Esophagus squamous epithelium (tissue), 4 donors: Measurements from ENCODE around the gene NUTM2G.
"Not testable (repeated sequence)": the region's sequence is repeated elsewhere in the genome, so short reads cannot be mapped to it uniquely, and the experiment has no call there.

Source experiments
- POLR2A ChIP-seq, 4 donors: fragments of 450-650 bp; IDR thresholded peaks; one replicate each; pipeline ENCODE4 v1.6.1; 2017; ENCODE audit warnings: antibody characterized with exemption in 4 of 4, mild to moderate bottlenecking in 4 of 4, moderate library complexity in 3 of 4
- TF ChIP-seq, protein P1 (sequence below), 6 experiments: fragments of 450-650 bp in 4 of 6; fragments of 200-600 bp in 2 of 6; sonication (generic) in 2 of 6; IDR thresholded peaks; one replicate each; pipeline ENCODE4 v1.5.1; 2016 to 2019; ENCODE audit warnings: antibody characterized with exemption in 6 of 6, mild to moderate bottlenecking in 4 of 6, moderate library complexity in 4 of 6

DNA sequence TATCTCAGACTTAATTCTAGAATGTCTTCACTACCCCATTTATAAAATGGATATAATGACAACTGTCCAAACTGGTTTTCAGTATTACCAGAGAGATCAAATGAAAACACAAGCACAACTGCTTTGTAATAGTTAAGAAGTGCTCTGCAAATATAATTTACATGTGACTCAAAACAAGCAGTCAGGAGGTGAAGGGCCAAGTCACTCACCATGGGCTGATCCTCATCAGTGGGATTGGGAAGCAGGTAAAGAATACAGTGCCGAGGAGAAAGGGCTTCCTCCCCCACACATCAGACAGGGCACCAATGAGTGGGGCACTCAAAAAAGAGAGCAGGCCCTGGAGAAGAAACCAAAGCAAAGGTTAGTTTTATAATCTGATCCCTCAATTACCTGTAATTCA is 20.7 kb downstream of the NUTM2G start:
- TF ChIP-seq, protein P1, sequence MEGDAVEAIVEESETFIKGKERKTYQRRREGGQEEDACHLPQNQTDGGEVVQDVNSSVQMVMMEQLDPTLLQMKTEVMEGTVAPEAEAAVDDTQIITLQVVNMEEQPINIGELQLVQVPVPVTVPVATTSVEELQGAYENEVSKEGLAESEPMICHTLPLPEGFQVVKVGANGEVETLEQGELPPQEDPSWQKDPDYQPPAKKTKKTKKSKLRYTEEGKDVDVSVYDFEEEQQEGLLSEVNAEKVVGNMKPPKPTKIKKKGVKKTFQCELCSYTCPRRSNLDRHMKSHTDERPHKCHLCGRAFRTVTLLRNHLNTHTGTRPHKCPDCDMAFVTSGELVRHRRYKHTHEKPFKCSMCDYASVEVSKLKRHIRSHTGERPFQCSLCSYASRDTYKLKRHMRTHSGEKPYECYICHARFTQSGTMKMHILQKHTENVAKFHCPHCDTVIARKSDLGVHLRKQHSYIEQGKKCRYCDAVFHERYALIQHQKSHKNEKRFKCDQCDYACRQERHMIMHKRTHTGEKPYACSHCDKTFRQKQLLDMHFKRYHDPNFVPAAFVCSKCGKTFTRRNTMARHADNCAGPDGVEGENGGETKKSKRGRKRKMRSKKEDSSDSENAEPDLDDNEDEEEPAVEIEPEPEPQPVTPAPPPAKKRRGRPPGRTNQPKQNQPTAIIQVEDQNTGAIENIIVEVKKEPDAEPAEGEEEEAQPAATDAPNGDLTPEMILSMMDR (IDR thresholded peaks at IDR 0.05), result not testable (repeated sequence)
- not testable (repeated sequence) for TF ChIP-seq POLR2A (IDR thresholded peaks at IDR 0.05)
